PC-3 (cell line): ENCODE data around the gene UBL4A.

ENCODE experiments used
- EZH2 ChIP-seq: fragments of 300-600 bp; sonication (generic); IDR thresholded peaks from one replicate; pipeline ENCODE4 v1.6.1; 2017; ENCODE audit warnings: antibody characterized with exemption, mild to moderate bottlenecking, low read length; ENCODE audit not compliant: unreplicated experiment
- EZH2phosphoT487 ChIP-seq: fragments of 300-600 bp; sonication (generic); IDR thresholded peaks from 2 replicates; pipeline ENCODE4 v1.6.1; 2018; ENCODE audit warnings: mild to moderate bottlenecking, antibody characterized with exemption, low read length, borderline replicate concordance
- TF ChIP-seq, protein P1 (sequence below): fragments of 300-600 bp; sonication (generic); conservative IDR thresholded peaks from 2 replicates; pipeline ENCODE4 v1.5.1; 2017; ENCODE audit warnings: antibody characterized with exemption, low read depth, mild to moderate bottlenecking, low read length

DNA sequence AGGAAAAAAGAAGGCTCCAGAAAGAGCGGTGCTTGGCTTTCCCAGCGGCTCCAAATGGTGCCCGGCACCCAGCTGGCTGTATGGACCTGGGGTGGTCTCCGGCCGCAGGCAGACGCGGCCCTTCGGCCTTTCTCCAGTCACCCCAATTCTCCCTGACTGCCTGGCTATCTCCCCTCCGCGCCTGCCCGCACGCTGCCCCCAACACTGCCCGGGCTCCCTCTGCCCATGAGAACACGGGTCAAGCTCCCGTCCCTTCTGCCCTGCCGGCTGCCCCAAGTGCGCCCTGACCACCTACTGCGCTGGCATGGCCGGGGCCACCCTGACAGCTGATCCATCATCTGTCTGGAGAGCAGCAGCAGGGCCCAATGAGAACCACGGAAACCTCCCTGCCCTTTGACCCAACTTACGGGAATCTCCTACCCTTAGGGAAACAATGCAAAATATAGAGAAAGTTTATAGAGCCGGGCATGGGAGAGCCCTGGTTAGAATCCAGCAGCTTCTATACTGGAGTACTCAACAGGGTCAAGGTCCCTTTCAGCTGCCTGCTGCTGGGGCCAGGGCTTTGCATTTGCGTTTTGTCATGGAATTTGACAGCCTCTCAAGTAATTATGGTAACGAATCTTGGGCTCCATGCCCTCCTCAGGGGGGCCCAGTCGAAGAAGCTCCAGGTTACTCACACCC, 30.8 kb upstream of the UBL4A start:
- TF ChIP-seq, protein P1, sequence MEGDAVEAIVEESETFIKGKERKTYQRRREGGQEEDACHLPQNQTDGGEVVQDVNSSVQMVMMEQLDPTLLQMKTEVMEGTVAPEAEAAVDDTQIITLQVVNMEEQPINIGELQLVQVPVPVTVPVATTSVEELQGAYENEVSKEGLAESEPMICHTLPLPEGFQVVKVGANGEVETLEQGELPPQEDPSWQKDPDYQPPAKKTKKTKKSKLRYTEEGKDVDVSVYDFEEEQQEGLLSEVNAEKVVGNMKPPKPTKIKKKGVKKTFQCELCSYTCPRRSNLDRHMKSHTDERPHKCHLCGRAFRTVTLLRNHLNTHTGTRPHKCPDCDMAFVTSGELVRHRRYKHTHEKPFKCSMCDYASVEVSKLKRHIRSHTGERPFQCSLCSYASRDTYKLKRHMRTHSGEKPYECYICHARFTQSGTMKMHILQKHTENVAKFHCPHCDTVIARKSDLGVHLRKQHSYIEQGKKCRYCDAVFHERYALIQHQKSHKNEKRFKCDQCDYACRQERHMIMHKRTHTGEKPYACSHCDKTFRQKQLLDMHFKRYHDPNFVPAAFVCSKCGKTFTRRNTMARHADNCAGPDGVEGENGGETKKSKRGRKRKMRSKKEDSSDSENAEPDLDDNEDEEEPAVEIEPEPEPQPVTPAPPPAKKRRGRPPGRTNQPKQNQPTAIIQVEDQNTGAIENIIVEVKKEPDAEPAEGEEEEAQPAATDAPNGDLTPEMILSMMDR = no peak
- no peak for TF ChIP-seq EZH2
- no peak for TF ChIP-seq EZH2phosphoT487
